Tibial nerve (tissue), 4 donors: ENCODE results near the gene NUFIP2. TPM values are rescaled to one million over a fixed set of nuclear protein-coding genes. Genes with fewer than 3 reads are reported as not detected.

Source experiments
- DNase-seq, 2 donors: peaks; one replicate each; pipeline ENCODE4 v3.0.0-alpha.2; 2019; ENCODE audit warnings: low spot score in 2 of 2
- H3K27ac ChIP-seq, 4 donors: fragments of 200-600 bp; sonication (generic) in 3 of 4; one replicate each; pipeline ENCODE4 v1.5.1; 2017 to 2019; ENCODE audit warnings: mild to moderate bottlenecking in 1 of 4
- H3K27me3 ChIP-seq, 2 donors: fragments of 200-600 bp; sonication (generic) in 1 of 2; one replicate each; pipeline versions ENCODE4 v1.5.1 to v1.6.0; 2017 to 2019
- H3K36me3 ChIP-seq, 3 donors: fragments of 200-600 bp; sonication (generic); one replicate each; pipeline ENCODE4 v1.5.1; 2018 to 2019
- H3K4me1 ChIP-seq, 4 donors: fragments of 200-600 bp; sonication (generic) in 3 of 4; one replicate each; pipeline ENCODE4 v1.5.1; 2017 to 2019
- H3K4me3 ChIP-seq, 4 donors: fragments of 200-600 bp; sonication (generic) in 3 of 4; one replicate each; pipeline ENCODE4 v1.5.1; 2017 to 2019; ENCODE audit warnings: mild to moderate bottlenecking in 1 of 4, moderate library complexity in 1 of 4
- H3K9me3 ChIP-seq, 4 donors: fragments of 200-600 bp; sonication (generic) in 3 of 4; one replicate each; pipeline ENCODE4 v1.5.1; 2017 to 2019
- CTCF ChIP-seq, 5 experiments: fragments of 200-600 bp in 3 of 5; fragments of 450-650 bp in 2 of 5; sonication (generic) in 3 of 5; IDR thresholded peaks; one replicate each; pipeline ENCODE4 v1.5.1; 2016 to 2019; ENCODE audit warnings: antibody characterized with exemption in 5 of 5, mild to moderate bottlenecking in 3 of 5, moderate library complexity in 2 of 5
- EP300 ChIP-seq, 2 donors: sonication (generic); formaldehyde crosslinking; IDR thresholded peaks; one replicate each; pipeline ENCODE4 v1.6.1; 2017; ENCODE audit warnings: antibody characterized with exemption in 2 of 2, mild to moderate bottlenecking in 1 of 2
- POLR2A ChIP-seq, 2 donors: fragments of 450-650 bp; IDR thresholded peaks; one replicate each; pipeline ENCODE4 v1.6.1; 2017; ENCODE audit warnings: antibody characterized with exemption in 2 of 2, mild to moderate bottlenecking in 2 of 2, moderate library complexity in 2 of 2
- WGBS, 2 donors: methylation state at CpG; one replicate each; pipeline ENCODE4 v1.1.5; 2018; 5-methylcytosine and 5-hydroxymethylcytosine counted together
- total RNA-seq, 4 donors: library from RNA; depleted of rRNA; stranded (reverse); fragments of >200 nt; gene quantifications; one replicate each; pipeline ENCODE4 v1.1.0, GENCODE V29; 2016

The NUFIP2 gene
- total RNA-seq, 4 donors from 2014 or later = 29.4 to 35.4 (median 32.4) TPM

DNA sequence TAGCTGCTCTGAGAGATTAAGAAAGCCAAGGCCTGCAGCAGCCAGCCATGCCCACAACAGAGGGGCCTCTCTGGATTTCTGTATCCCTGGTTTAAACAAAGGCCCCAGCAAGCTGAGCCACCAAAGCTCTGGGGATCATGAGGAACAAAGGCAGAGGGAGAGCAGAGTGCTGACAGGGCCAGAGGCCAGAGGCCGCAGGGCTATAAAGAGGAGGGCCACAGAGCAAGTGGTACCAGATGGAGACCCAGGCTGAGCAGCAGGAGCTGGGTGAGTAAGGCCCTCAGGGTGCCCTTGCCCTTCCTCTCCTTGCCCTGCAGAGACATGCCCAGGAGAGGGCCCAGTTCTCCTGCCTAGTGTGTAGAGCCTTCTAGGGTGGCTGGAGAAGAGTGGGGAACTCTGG is 47.3 kb downstream of the NUFIP2 start, which contains the start of gene CRYBA1:
CRYBA1 (plus strand) TSS at position 232 of the 400 bp plus-strand sequence; CDS start at position 237, 5 bp downstream.
- Histone ChIP-seq H3K9me3 (no peaks in the 10 kb centered on the region), H3K27ac (no peak within 1 kb of the TSS), H3K4me3 (no peak within 1 kb of the TSS), H3K36me3 (no peaks in the 10 kb centered on the region), H3K4me1 (peaks cover 0 to under 1% (median 0%) of the 10 kb centered on the region in 4 donors), H3K27me3 (no peaks in the 10 kb centered on the region)
- 27 to 45% methylated on average over 1 of the region's 1 CpG for WGBS, 2 donors
- no peak for TF ChIP-seq POLR2A (IDR thresholded peaks at IDR 0.05)
- DNase-seq = no peak

DNA sequence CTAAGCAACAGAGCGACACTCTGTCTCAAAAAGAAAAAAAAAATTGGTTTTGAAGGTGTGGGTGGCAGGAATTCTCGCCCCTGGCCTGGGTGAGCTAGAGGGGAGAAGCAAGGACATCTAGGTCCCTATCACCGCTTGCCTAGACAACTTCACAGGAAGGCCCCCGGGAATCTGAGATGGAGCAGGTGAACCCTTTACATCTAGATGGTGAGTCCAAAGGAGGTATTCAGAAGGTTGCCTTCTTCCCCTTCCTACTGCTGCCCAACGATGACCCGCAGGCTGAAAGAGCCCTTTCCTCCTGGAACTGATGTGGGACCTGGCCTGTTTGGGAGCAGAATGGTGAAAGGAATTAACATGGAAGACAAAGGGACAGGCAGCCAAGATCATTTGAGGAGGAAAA is 48.5 kb downstream of the NUFIP2 start:
- peaks cover 0 to 12% (median 4%) of the 10 kb centered on the region in 4 donors for H3K4me1 ChIP-seq
- TF ChIP-seq EP300 (IDR thresholded peaks at IDR 0.05) = no peak
- no peak for TF ChIP-seq CTCF (IDR thresholded peaks at IDR 0.05)
- no peak for TF ChIP-seq POLR2A (IDR thresholded peaks at IDR 0.05)
- no peak for DNase-seq
- no peak overlapping the region for H3K27ac ChIP-seq
- no peak overlapping the region for H3K4me3 ChIP-seq
- WGBS, 2 donors = 91% methylated on average over 6 of the region's 6 CpGs
- H3K27me3 ChIP-seq = no peaks in the 10 kb centered on the region
- no peaks in the 10 kb centered on the region for H3K36me3 ChIP-seq
- no peaks in the 10 kb centered on the region for H3K9me3 ChIP-seq

DNA sequence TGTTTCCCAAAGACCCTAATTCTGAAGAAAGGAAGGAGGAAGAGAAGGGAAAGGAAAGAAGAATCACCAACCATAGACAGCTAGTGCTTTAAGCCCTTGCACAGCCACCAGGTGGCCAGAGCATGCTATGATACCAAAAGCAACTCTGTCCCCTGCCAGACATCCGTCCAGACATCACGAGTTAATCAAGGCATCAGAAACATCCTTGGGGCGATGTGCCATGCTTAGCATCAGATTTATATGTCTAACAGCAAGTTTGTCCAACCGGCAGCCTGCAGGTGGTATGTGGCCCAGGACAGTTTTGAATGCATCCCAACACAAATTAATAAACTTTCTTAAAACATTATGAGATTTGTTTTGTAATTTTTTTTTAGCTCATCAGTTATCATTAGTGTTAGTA is 50.2 kb downstream of the NUFIP2 start:
- TF ChIP-seq EP300 (IDR thresholded peaks at IDR 0.05) = no peak
- TF ChIP-seq POLR2A (IDR thresholded peaks at IDR 0.05) = no peak
- no peak for TF ChIP-seq CTCF (IDR thresholded peaks at IDR 0.05)
- Histone ChIP-seq H3K27me3 (no peaks in the 10 kb centered on the region), H3K4me1 (peaks cover 0 to 12% (median 6%) of the 10 kb centered on the region in 4 donors), H3K36me3 (no peaks in the 10 kb centered on the region), H3K9me3 (no peaks in the 10 kb centered on the region), H3K4me3 (no peak overlapping the region), H3K27ac (no peak overlapping the region)
- 49 to 65% methylated on average over 4 of the region's 4 CpGs for WGBS, 2 donors
- no peak for DNase-seq

DNA sequence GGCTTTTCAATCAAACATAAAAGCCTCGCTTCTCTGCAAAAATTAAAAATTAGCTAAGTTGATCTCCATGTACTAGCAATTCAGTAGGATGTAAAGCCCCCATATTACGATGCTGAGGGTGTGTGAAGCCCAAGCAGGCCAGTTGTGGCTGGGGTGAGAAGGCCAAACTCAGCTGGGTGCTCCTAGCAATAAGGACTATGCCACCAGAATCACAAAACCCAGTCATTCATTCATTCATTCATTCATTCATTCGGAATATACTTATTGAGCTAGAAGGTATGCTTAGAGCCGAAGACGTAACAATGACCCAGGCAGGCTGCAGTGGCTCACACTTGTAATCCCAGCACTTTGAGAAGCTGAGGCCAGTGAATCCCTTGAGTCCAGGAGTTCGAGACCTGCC is 51.2 kb downstream of the NUFIP2 start:
- Histone ChIP-seq H3K4me3 (no peak overlapping the region), H3K27ac (no peak overlapping the region), H3K36me3 (no peaks in the 10 kb centered on the region), H3K4me1 (peaks cover 0 to 12% (median 6%) of the 10 kb centered on the region in 4 donors), H3K27me3 (no peaks in the 10 kb centered on the region), H3K9me3 (no peaks in the 10 kb centered on the region)
- DNase-seq = no peak
- TF ChIP-seq POLR2A (IDR thresholded peaks at IDR 0.05) = no peak
- no peak for TF ChIP-seq EP300 (IDR thresholded peaks at IDR 0.05)
- TF ChIP-seq CTCF (IDR thresholded peaks at IDR 0.05) = no peak
- 93 to 95% methylated on average over 6 of the region's 6 CpGs for WGBS, 2 donors

GRCh38 chr17:29242051-29242450 is 51.9 kb downstream of the NUFIP2 start:
- DNase-seq = no peak
- 100% methylated on average over 1 of the region's 1 CpG for WGBS, 2 donors
- Histone ChIP-seq H3K4me3 (no peak overlapping the region), H3K4me1 (peaks cover 0 to 12% (median 6%) of the 10 kb centered on the region in 4 donors), H3K9me3 (no peaks in the 10 kb centered on the region), H3K36me3 (no peaks in the 10 kb centered on the region), H3K27ac (no peak overlapping the region), H3K27me3 (no peaks in the 10 kb centered on the region)
- TF ChIP-seq EP300 (IDR thresholded peaks at IDR 0.05) = no peak
- TF ChIP-seq POLR2A (IDR thresholded peaks at IDR 0.05) = no peak
- no peak for TF ChIP-seq CTCF (IDR thresholded peaks at IDR 0.05)
